HepG2 (cell line): ENCODE results near the gene NR2F1-AS1. TPM values are rescaled to one million over a fixed set of nuclear protein-coding genes. Genes with fewer than 3 reads are reported as not detected.

ENCODE experiments used
- ATAC-seq: fragments of 200-7000 bp; cut with Tn5 transposase; 3 replicates; pipeline ENCODE4 v1.9.1; 2020; ENCODE audit warnings: mild to moderate bottlenecking, moderate library complexity
- BruUV-seq: library from RNA; stranded (reverse); fragments of 400-500 nt; replicated peaks from 2 replicates; lab custom pipeline; 2021; lab: Mats Ljungman, UMichigan
- CTCF ChIA-PET: fragments of 300-600 bp; formaldehyde crosslinking; extraction: SDS; loops from one replicate; lab custom pipeline; 2021; ENCODE audit warnings: low total read pairs, inconsistent platforms, low intra/inter-chr PET ratio; lab: Yijun Ruan, JAX
- POLR2A ChIA-PET: fragments of 350-600 bp; sonication (Branson Sonifier 250); formaldehyde crosslinking; loops from one replicate; lab custom pipeline; 2020; ENCODE audit warnings: antibody characterized with exemption, inconsistent platforms; lab: Yijun Ruan, JAX
- DNase-seq: peaks from one replicate; pipeline ENCODE4 v3.0.0-alpha.2; 2015; ENCODE audit warnings: low spot score
- FAIRE-seq: peaks from 3 replicates; lab custom pipeline; 2011; peaks lifted over from hg19 to GRCh38; lab: Jason Lieb, UNC
- H2AFZ ChIP-seq: one replicate; pipeline ENCODE4 v1.6.1; 2011; ENCODE audit warnings: low read length, inconsistent platforms
- H3K27ac ChIP-seq: fragments of 300-600 bp; 3 replicates; pipeline ENCODE4 v1.8.0; 2011; ENCODE audit warnings: mixed run types, mild to moderate bottlenecking, mixed read lengths, low read length, inconsistent platforms; ENCODE audit not compliant: insufficient read depth; ENCODE audit errors: extremely low read length
- H3K27me3 ChIP-seq, 2 experiments: fragments of 200-600 bp in 1 of 2; 2 replicates in 1 of 2; 3 replicates in 1 of 2; pipeline versions ENCODE4 v1.6.0 to v1.8.0; 2011; ENCODE audit warnings: low read length in 2 of 2, mild to moderate bottlenecking in 2 of 2, moderate library complexity in 2 of 2, inconsistent platforms in 1 of 2; ENCODE audit not compliant: insufficient read depth in 2 of 2, control insufficient read depth in 1 of 2
- H3K36me3 ChIP-seq, 2 experiments: fragments of 200-600 bp in 1 of 2; replicated peaks in 1 of 2; 2 replicates in 1 of 2; 3 replicates in 1 of 2; pipeline versions ENCODE4 v1.5.1 to v1.8.0; 2011; ENCODE audit warnings: low read length in 2 of 2, inconsistent platforms in 1 of 2; ENCODE audit not compliant: insufficient read depth in 2 of 2, control insufficient read depth in 1 of 2
- H3K4me1 ChIP-seq: 2 replicates; pipeline ENCODE4 v1.5.1; 2012; ENCODE audit warnings: low read length, inconsistent platforms; ENCODE audit not compliant: insufficient read depth
- H3K4me2 ChIP-seq: 2 replicates; pipeline ENCODE4 v1.6.0; 2011; ENCODE audit warnings: low read depth, low read length, inconsistent platforms
- H3K4me3 ChIP-seq, 3 experiments: fragments of 200-600 bp in 1 of 3; sonication (generic), shearing (Covaris generic) in 1 of 3; replicated peaks in 1 of 3; 2 replicates each; pipeline ENCODE4 v1.5.1; 2011 to 2016; ENCODE audit warnings: low read length in 3 of 3, inconsistent platforms in 2 of 3, low read depth in 2 of 3, mild to moderate bottlenecking in 2 of 3, control low read depth in 1 of 3, mixed read lengths in 1 of 3; ENCODE audit not compliant: insufficient read depth in 1 of 3
- H3K79me2 ChIP-seq: one replicate; pipeline ENCODE4 v1.6.1; 2011; ENCODE audit warnings: low read length, inconsistent platforms; ENCODE audit not compliant: insufficient read depth
- H3K9ac ChIP-seq: 2 replicates; pipeline ENCODE4 v1.6.0; 2011; ENCODE audit warnings: mild to moderate bottlenecking, low read depth, low read length, inconsistent platforms; ENCODE audit not compliant: insufficient read depth
- H3K9me3 ChIP-seq: 2 replicates; pipeline ENCODE4 v1.5.1; 2012; ENCODE audit warnings: mild to moderate bottlenecking, low read length
- H4K20me1 ChIP-seq: 2 replicates; pipeline ENCODE4 v1.6.0; 2011; ENCODE audit warnings: inconsistent platforms, mild to moderate bottlenecking, low read length, moderate library complexity; ENCODE audit not compliant: insufficient read depth
- AKAP8 ChIP-seq: sonication (generic); formaldehyde crosslinking; IDR thresholded peaks from 2 replicates; pipeline ENCODE4 v1.5.1; 2020; ENCODE audit warnings: mild to moderate bottlenecking, missing genetic modification reagents
- CTCF ChIP-seq: sonication (generic); formaldehyde crosslinking; IDR thresholded peaks from 2 replicates; pipeline ENCODE4 v1.5.0; 2020; ENCODE audit warnings: mild to moderate bottlenecking, missing genetic modification reagents, moderate library complexity
- DNMT3B ChIP-seq: conservative IDR thresholded peaks from 2 replicates; pipeline ENCODE4 v1.6.1; 2016; ENCODE audit warnings: missing biosample characterization, control low read depth
- ETV6 ChIP-seq: sonication (generic); formaldehyde crosslinking; conservative IDR thresholded peaks from 2 replicates; pipeline ENCODE4 v1.4.0; 2020; ENCODE audit warnings: missing genetic modification reagents
- REXO4 ChIP-seq: sonication (generic); formaldehyde crosslinking; IDR thresholded peaks from 2 replicates; pipeline ENCODE4 v1.8.0; 2022; ENCODE audit warnings: missing genetic modification reagents, mild to moderate bottlenecking, borderline replicate concordance
- RNF2 ChIP-seq: fragments of 450-650 bp; conservative IDR thresholded peaks from 2 replicates; pipeline ENCODE4 v1.6.1; 2016; ENCODE audit warnings: low read depth
- SSRP1 ChIP-seq: IDR thresholded peaks from 2 replicates; pipeline ENCODE4 v1.6.1; 2016; ENCODE audit warnings: control low read depth
- STAG1 ChIP-seq: sonication (generic); formaldehyde crosslinking; IDR thresholded peaks from 2 replicates; pipeline ENCODE4 v1.4.0; 2020; ENCODE audit warnings: missing genetic modification reagents
- ZHX1 ChIP-seq: sonication (generic); formaldehyde crosslinking; IDR thresholded peaks from 2 replicates; pipeline ENCODE4 v1.8.1; 2022; ENCODE audit warnings: low read depth, mild to moderate bottlenecking, missing genetic modification reagents
- ZNF335 ChIP-seq: sonication (generic); formaldehyde crosslinking; IDR thresholded peaks from 2 replicates; pipeline ENCODE4 v1.4.0; 2020; ENCODE audit warnings: missing genetic modification reagents
- ZNF780A ChIP-seq: sonication (generic); formaldehyde crosslinking; IDR thresholded peaks from 2 replicates; pipeline ENCODE4 v1.8.0; 2022; ENCODE audit warnings: mild to moderate bottlenecking, missing genetic modification reagents, moderate library complexity
- whole genome bisulfite sequencing: methylation state at CpG from one replicate; pipeline ENCODE4 v1.1.6; 2017; ENCODE audit warnings: low lambda C conversion rate; 5-methylcytosine and 5-hydroxymethylcytosine counted together
- in situ Hi-C: cut with HindIII; loops from 2 replicates; pipeline ENCODE4 v1.10.0; 2017; ENCODE audit warnings: low pct_unique_long_range_greater_than_20kb; ENCODE audit not compliant: extremely low pct_ligation_motif_present
- intact Hi-C: fragments of 100-400 bp; cut with micrococcal nuclease; formaldehyde crosslinking; loops from one replicate; pipeline ENCODE4 v1.10.0; 2022; ENCODE audit not compliant: unreplicated experiment
- polyA plus RNA-seq, 8 experiments: library from polyadenylated mRNA; depleted of rRNA in 3 of 8; stranded (reverse) in 7 of 8; unstranded in 1 of 8; fragments of >200 nt; fragmentation: Illumina TruSeq in 4 of 8; extraction: Trizol in 4 of 8; gene quantifications; 2 replicates each; pipeline versions ENCODE4 v1.2.1 to v1.2.3, GENCODE V29; 2011 to 2016; ENCODE audit warnings: low read depth in 4 of 8, missing spikeins in 1 of 8, mixed read lengths in 1 of 8; ENCODE audit not compliant: insufficient read depth in 1 of 8
- total RNA-seq, 5 experiments: library from RNA; depleted of rRNA; stranded (reverse); fragments of >200 nt; fragmentation: Illumina TruSeq; extraction: Trizol; gene quantifications; 2 replicates each; pipeline ENCODE4 v1.2.3, GENCODE V29; 2016; ENCODE audit warnings: low read depth in 1 of 5

Gene NR2F1-AS1
- total and polyA plus RNA-seq, 2 of the 13 experiments (the other 11 are each of a cell fraction or from before 2014, with no cell fraction given) = 2.8 TPM

- FAIRE-seq (no peak), DNase-seq (no peak)
- POLR2A ChIA-PET = no interaction called here
- peaks cover 53% of the 10 kb centered on the region for H3K4me1 ChIP-seq
- peak overlapping the region; percentile 61 for H3K4me2 ChIP-seq
- peaks cover 60% of the 10 kb centered on the region for H3K79me2 ChIP-seq
- peaks cover 10 to 53% of the 10 kb centered on the region in 2 experiments for H3K36me3 ChIP-seq
- no peak overlapping the region for H3K27ac ChIP-seq
- H4K20me1 ChIP-seq = peaks cover 62% of the 10 kb centered on the region
- TF ChIP-seq REXO4 (CRISPR knock-in tag) (no peak), CTCF (0 out of 2 replicates have a peak, but pooled peaks have one; percentile 9), STAG1 (CRISPR knock-in tag) (peak; percentile 24; the same call in 1 of the 2 replicates), ZNF335 (CRISPR knock-in tag) (no peak)
- TF ChIP-seq, all 625 proteins: peak for 2
- Histone ChIP-seq H3K9ac (no peak overlapping the region), H2AFZ (no peak overlapping the region), H3K27me3 (no peaks in the 10 kb centered on the region; a peak in 1 of 5 replicates), H3K4me3 (peak overlapping the region in 1 of 3 experiments; percentile 28; a peak in 2 of 6 replicates), H3K9me3 (no peaks in the 10 kb centered on the region)
- intact Hi-C loops = no loop called here
- in situ Hi-C loops = loop anchor here (10.0 kb wide), 1 partner anchor 325 kb away; no protein-coding TSS in a partner anchor
- ATAC-seq = 0 out of 3 replicates have a peak, but pooled peaks have one; percentile 10
- CTCF ChIA-PET = no interaction called here
- 78% methylated on average over 2 of the region's 2 CpGs for WGBS
- BruUV-seq = no TSS peak
These were observed 8.8 kb upstream of the NR2F1-AS1 start for GRCh38 chr5:93589829-93590215.

GRCh38 chr5:93589152-93589828 lies 8.3 kb upstream of the NR2F1-AS1 start:
- no peaks in the 10 kb centered on the region; a peak in 1 of 5 replicates for H3K27me3 ChIP-seq
- ATAC-seq (no peak), DNase-seq (no peak), FAIRE-seq (no peak)
- peaks cover 10 to 53% of the 10 kb centered on the region in 2 experiments for H3K36me3 ChIP-seq
- in situ Hi-C loops (loop anchor here (10.0 kb wide), 1 partner anchor 326 kb away; no protein-coding TSS in a partner anchor), intact Hi-C loops (no loop called here)
- WGBS = 92% methylated on average over 6 of the region's 6 CpGs
- H3K27ac ChIP-seq = no peak overlapping the region
- H4K20me1 ChIP-seq = peaks cover 61% of the 10 kb centered on the region
- peak overlapping the region; percentile 61 for H3K4me2 ChIP-seq
- no peaks in the 10 kb centered on the region for H3K9me3 ChIP-seq
- H3K4me3 ChIP-seq = peak overlapping the region in 1 of 3 experiments; percentile 2; a peak in 2 of 6 replicates
- ChIA-PET CTCF (no interaction called here), POLR2A (no interaction called here)
- peaks cover 53% of the 10 kb centered on the region for H3K4me1 ChIP-seq
- H3K9ac ChIP-seq = peak overlapping the region; percentile 14; the same call in 1 of the 2 replicates
- TSS peak; percentile 31 for BruUV-seq
- H2AFZ ChIP-seq = no peak overlapping the region
- H3K79me2 ChIP-seq = peaks cover 60% of the 10 kb centered on the region
- no peak for TF ChIP-seq ETV6 (CRISPR knock-in tag)
- TF ChIP-seq AKAP8 (CRISPR knock-in tag) = no peak
- TF ChIP-seq ZHX1 (CRISPR knock-in tag) = no peak
- TF ChIP-seq DNMT3B (CRISPR knock-in tag) = no peak
- no peak for TF ChIP-seq SSRP1
- no peak for TF ChIP-seq ZNF780A
- no peak for TF ChIP-seq RNF2
